ENCODE results near the gene CLDN5.
"Not testable (repeated sequence)": the region's sequence is repeated elsewhere in the genome, so short reads cannot be mapped to it uniquely, and the experiment has no call there.

Gene CLDN5

GRCh38 chr22:19537941-19538488, 13.8 kb upstream of the CLDN5 start:
- H3K36me3 ChIP-seq (ENCODE audit: insufficient read depth, low read length): no peaks in the 10 kb centered on the region
- TF ChIP-seq FOXP2 (optimal IDR thresholded peaks at IDR 0.05; ENCODE audit: control extremely low read depth, extremely low read length, insufficient read depth) (no peak), POLR2AphosphoS5 (IDR thresholded peaks at IDR 0.05; ENCODE audit: borderline replicate concordance, low read depth, low read length) (no peak), EZH2 (IDR thresholded peaks at IDR 0.05) (no peak)
- H3K9ac ChIP-seq (ENCODE audit: insufficient read length): no peak overlapping the region
- no peak overlapping the region for H3K4me3 ChIP-seq
- no peaks in the 10 kb centered on the region for H3K9me3 ChIP-seq (ENCODE audit: low read depth, low read length)
- no peak overlapping the region for H3K27ac ChIP-seq
- DNase-seq (ENCODE audit: low read depth, low spot score): no peak

- Histone ChIP-seq H3K9me3 (ENCODE audit: low read depth, low read length) (no peaks in the 10 kb centered on the region), H3K4me3 (no peak overlapping the region), H3K27ac (no peak overlapping the region), H3K36me3 (ENCODE audit: insufficient read depth, low read length) (no peaks in the 10 kb centered on the region), H3K9ac (ENCODE audit: insufficient read length) (no peak overlapping the region)
- no peak for DNase-seq (ENCODE audit: low read depth, low spot score)
- TF ChIP-seq POLR2AphosphoS5 (IDR thresholded peaks at IDR 0.05; ENCODE audit: borderline replicate concordance, low read depth, low read length) (no peak), EZH2 (IDR thresholded peaks at IDR 0.05) (no peak), FOXP2 (optimal IDR thresholded peaks at IDR 0.05; ENCODE audit: control extremely low read depth, extremely low read length, insufficient read depth) (no peak)
These were observed 12.4 kb upstream of the CLDN5 start for GRCh38 chr22:19536564-19536963.

DNA sequence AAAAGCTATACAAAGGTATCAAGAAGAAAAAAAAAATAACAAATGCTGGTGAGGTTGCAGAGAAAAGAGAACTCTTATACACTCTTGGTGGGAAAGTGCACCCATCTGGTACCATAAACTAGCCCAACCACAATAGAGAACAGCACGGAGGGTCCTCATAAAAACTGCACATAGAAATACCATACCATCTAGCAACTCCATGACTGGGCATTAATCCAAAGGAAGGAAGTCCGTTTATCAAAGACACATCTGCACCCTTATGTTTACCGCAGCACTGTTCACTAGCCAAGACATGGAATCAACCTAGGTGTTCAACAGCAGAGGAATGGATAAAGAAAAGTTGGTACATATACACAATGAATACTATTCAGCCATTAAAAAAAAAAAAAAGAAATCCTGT, 10.8 kb upstream of the CLDN5 start:
- Histone ChIP-seq H3K27ac (no peak overlapping the region), H3K36me3 (ENCODE audit: insufficient read depth, low read length) (no peaks in the 10 kb centered on the region), H3K4me3 (no peak overlapping the region), H3K9ac (ENCODE audit: insufficient read length) (no peak overlapping the region), H3K9me3 (ENCODE audit: low read depth, low read length) (no peaks in the 10 kb centered on the region)
- no peak for DNase-seq (ENCODE audit: low read depth, low spot score)
- TF ChIP-seq POLR2AphosphoS5 (IDR thresholded peaks at IDR 0.05; ENCODE audit: borderline replicate concordance, low read depth, low read length): no peak
- no peak for TF ChIP-seq FOXP2 (optimal IDR thresholded peaks at IDR 0.05; ENCODE audit: control extremely low read depth, extremely low read length, insufficient read depth)
- no peak for TF ChIP-seq EZH2 (IDR thresholded peaks at IDR 0.05)

- Histone ChIP-seq H3K9me3 (ENCODE audit: low read depth, low read length) (no peaks in the 10 kb centered on the region), H3K4me3 (no peak overlapping the region), H3K27ac (no peak overlapping the region), H3K36me3 (ENCODE audit: insufficient read depth, low read length) (no peaks in the 10 kb centered on the region), H3K9ac (ENCODE audit: insufficient read length) (no peak overlapping the region)
- TF ChIP-seq EZH2 (IDR thresholded peaks at IDR 0.05): no peak
- TF ChIP-seq POLR2AphosphoS5 (IDR thresholded peaks at IDR 0.05; ENCODE audit: borderline replicate concordance, low read depth, low read length): no peak
- TF ChIP-seq FOXP2 (optimal IDR thresholded peaks at IDR 0.05; ENCODE audit: control extremely low read depth, extremely low read length, insufficient read depth): no peak
- DNase-seq (ENCODE audit: low read depth, low spot score): no peak
These were observed 9.6 kb upstream of the CLDN5 start for GRCh38 chr22:19533857-19534256.

- Histone ChIP-seq H3K9me3 (ENCODE audit: low read depth, low read length) (no peaks in the 10 kb centered on the region), H3K9ac (ENCODE audit: insufficient read length) (no peak overlapping the region), H3K4me3 (no peak overlapping the region), H3K27ac (no peak overlapping the region), H3K36me3 (ENCODE audit: insufficient read depth, low read length) (no peaks in the 10 kb centered on the region)
- no peak for DNase-seq (ENCODE audit: low read depth, low spot score)
- TF ChIP-seq POLR2AphosphoS5 (IDR thresholded peaks at IDR 0.05; ENCODE audit: borderline replicate concordance, low read depth, low read length) (no peak), FOXP2 (optimal IDR thresholded peaks at IDR 0.05; ENCODE audit: control extremely low read depth, extremely low read length, insufficient read depth) (no peak), EZH2 (IDR thresholded peaks at IDR 0.05) (no peak)
These were observed 8.9 kb upstream of the CLDN5 start for GRCh38 chr22:19533049-19533626.

- H3K9me3 ChIP-seq (ENCODE audit: low read depth, low read length); DNase-seq (ENCODE audit: low read depth, low spot score); H3K4me3 ChIP-seq; H3K36me3 ChIP-seq (ENCODE audit: insufficient read depth, low read length); H3K27ac ChIP-seq; H3K9ac ChIP-seq (ENCODE audit: insufficient read length): not testable (repeated sequence)
These were observed 7.1 kb upstream of the CLDN5 start for GRCh38 chr22:19531327-19531726.

DNA sequence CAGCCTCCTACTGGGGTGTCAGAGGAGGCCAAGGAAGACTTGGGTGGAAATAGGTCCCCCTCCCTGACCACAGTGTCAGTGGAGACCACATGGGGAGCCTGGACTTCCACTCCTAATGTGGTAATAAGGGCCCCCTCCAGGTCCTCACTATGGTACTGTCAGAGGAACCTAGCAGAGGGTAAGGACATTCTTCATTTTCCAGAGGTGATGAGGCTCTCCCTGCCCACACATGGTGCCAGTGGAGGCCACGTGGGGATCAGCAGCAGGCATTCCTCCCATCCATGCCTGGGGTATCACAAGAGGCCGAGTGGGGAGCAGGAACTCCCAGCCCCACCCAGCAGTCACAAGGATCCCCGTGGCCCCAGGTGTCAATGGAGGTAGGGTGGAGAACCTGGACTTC, 6.5 kb upstream of the CLDN5 start:
- Histone ChIP-seq H3K4me3 (no peak overlapping the region), H3K9me3 (ENCODE audit: low read depth, low read length) (no peaks in the 10 kb centered on the region), H3K9ac (ENCODE audit: insufficient read length) (no peak overlapping the region), H3K36me3 (ENCODE audit: insufficient read depth, low read length) (no peaks in the 10 kb centered on the region), H3K27ac (no peak overlapping the region)
- DNase-seq (ENCODE audit: low read depth, low spot score): no peak
- TF ChIP-seq FOXP2 (optimal IDR thresholded peaks at IDR 0.05; ENCODE audit: control extremely low read depth, extremely low read length, insufficient read depth) (no peak), POLR2AphosphoS5 (IDR thresholded peaks at IDR 0.05; ENCODE audit: borderline replicate concordance, low read depth, low read length) (no peak), EZH2 (IDR thresholded peaks at IDR 0.05) (no peak)

DNA sequence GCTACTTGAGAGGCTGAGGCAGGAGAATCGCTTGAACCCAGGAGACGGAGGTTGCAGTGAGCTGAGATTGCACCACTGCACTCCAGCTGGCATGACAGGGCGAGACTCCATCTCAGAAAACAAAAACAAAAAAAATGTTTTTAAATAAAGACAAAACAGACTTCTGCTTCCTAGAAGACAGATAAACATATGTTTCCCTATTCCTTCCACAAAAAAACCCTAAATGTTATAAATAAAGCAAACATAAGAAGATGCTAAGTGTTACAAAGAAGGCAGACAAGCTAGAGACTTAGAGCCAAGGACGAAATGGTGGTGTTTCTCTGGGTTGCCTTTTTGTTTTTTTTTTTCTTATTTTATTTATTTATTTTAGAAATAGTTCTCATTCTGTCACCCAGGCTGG, 5.6 kb upstream of the CLDN5 start:
- H3K4me3 ChIP-seq: no peak overlapping the region

DNA sequence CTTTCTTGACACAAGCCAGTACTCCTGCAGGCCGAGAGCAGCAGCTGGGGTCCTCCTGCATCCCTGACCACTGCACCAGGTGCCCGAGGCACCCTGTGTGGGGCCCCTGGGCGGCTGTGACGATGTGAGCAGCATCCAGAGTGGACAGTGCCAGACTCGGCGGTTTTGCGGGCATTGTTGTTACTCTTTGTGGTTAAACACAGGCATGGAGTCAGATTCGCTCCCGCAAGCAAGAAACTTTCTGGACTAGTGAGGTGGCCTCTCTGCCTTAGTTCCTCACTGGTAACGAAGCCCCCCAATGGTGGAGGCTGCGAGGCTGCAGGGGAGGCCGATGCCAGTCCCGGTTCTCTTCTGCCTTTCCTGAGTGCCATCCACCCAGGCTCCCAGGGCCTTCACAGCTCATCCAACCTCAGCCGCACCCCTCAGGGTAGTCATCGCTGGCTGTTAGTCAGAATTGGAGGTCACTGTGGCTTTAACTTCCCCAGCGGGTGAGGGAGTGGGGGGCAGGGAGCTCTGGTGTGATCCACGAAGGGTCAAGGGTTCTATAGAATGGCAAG, 3.7 kb upstream of the CLDN5 start:
- Histone ChIP-seq H3K9ac (ENCODE audit: insufficient read length) (no peak overlapping the region), H3K36me3 (ENCODE audit: insufficient read depth, low read length) (no peaks in the 10 kb centered on the region), H3K27ac (no peak overlapping the region), H3K9me3 (ENCODE audit: low read depth, low read length) (no peaks in the 10 kb centered on the region), H3K4me3 (no peak overlapping the region)
- TF ChIP-seq POLR2AphosphoS5 (IDR thresholded peaks at IDR 0.05; ENCODE audit: borderline replicate concordance, low read depth, low read length): no peak
- no peak for TF ChIP-seq FOXP2 (optimal IDR thresholded peaks at IDR 0.05; ENCODE audit: control extremely low read depth, extremely low read length, insufficient read depth)
- no peak for TF ChIP-seq EZH2 (IDR thresholded peaks at IDR 0.05)
- DNase-seq (ENCODE audit: low read depth, low spot score): no peak

More for the DNA sequence above, 5.6 kb upstream of the CLDN5 start:
- TF ChIP-seq POLR2AphosphoS5 (IDR thresholded peaks at IDR 0.05; ENCODE audit: borderline replicate concordance, low read depth, low read length) (no peak), EZH2 (IDR thresholded peaks at IDR 0.05) (no peak), FOXP2 (optimal IDR thresholded peaks at IDR 0.05; ENCODE audit: control extremely low read depth, extremely low read length, insufficient read depth) (no peak)
- Histone ChIP-seq H3K27ac (no peak overlapping the region), H3K9me3 (ENCODE audit: low read depth, low read length) (no peaks in the 10 kb centered on the region), H3K36me3 (ENCODE audit: insufficient read depth, low read length) (no peaks in the 10 kb centered on the region), H3K9ac (ENCODE audit: insufficient read length) (no peak overlapping the region)
- DNase-seq (ENCODE audit: low read depth, low spot score): no peak
